ENCODE data around the gene BCAR1.

The BCAR1 gene

GRCh38 chr16:75251280-75252048 is at the start of gene BCAR1:
Gene BCAR1 (minus strand): TSS chr16:75251624. CDS start chr16:75251482, 142 bp downstream.
- H3K27me3 ChIP-seq (ENCODE audit: control insufficient read depth, insufficient read depth, low read length), result no peaks in the 10 kb centered on the region
- peaks cover 49% of the 10 kb centered on the region for H3K4me1 ChIP-seq (ENCODE audit: control insufficient read depth, insufficient read depth, low read length)
- no peaks in the 10 kb centered on the region for H3K36me3 ChIP-seq (ENCODE audit: control insufficient read depth, insufficient read depth, low read length)
- no peak within 1 kb of the TSS for H3K9ac ChIP-seq (ENCODE audit: low read length)
- H3K4me3 ChIP-seq (ENCODE audit: low read length), result peak within 1 kb of the TSS; percentile 68
- H3K27ac ChIP-seq (ENCODE audit: low read depth, low read length), result peak within 1 kb of the TSS; percentile 82

- Histone ChIP-seq H3K27me3 (ENCODE audit: control insufficient read depth, insufficient read depth, low read length) (no peaks in the 10 kb centered on the region), H3K27ac (ENCODE audit: low read depth, low read length) (no peak overlapping the region), H3K36me3 (ENCODE audit: control insufficient read depth, insufficient read depth, low read length) (peaks cover 6% of the 10 kb centered on the region), H3K4me1 (ENCODE audit: control insufficient read depth, insufficient read depth, low read length) (peaks cover 2% of the 10 kb centered on the region), H3K4me3 (ENCODE audit: low read length) (no peak overlapping the region), H3K9ac (ENCODE audit: low read length) (no peak overlapping the region)
These were observed 46.8 kb upstream of the BCAR1 start for GRCh38 chr16:75298267-75298666.

GRCh38 chr16:75296606-75297005 is 45.2 kb upstream of the BCAR1 start:
- Histone ChIP-seq H3K27ac (ENCODE audit: low read depth, low read length) (no peak overlapping the region), H3K4me1 (ENCODE audit: control insufficient read depth, insufficient read depth, low read length) (peaks cover 4% of the 10 kb centered on the region), H3K27me3 (ENCODE audit: control insufficient read depth, insufficient read depth, low read length) (no peaks in the 10 kb centered on the region), H3K36me3 (ENCODE audit: control insufficient read depth, insufficient read depth, low read length) (peaks cover 12% of the 10 kb centered on the region), H3K9ac (ENCODE audit: low read length) (no peak overlapping the region), H3K4me3 (ENCODE audit: low read length) (no peak overlapping the region)

- Histone ChIP-seq H3K4me3 (ENCODE audit: low read length) (no peak overlapping the region), H3K36me3 (ENCODE audit: control insufficient read depth, insufficient read depth, low read length) (peaks cover 12% of the 10 kb centered on the region), H3K27ac (ENCODE audit: low read depth, low read length) (no peak overlapping the region), H3K4me1 (ENCODE audit: control insufficient read depth, insufficient read depth, low read length) (peaks cover 4% of the 10 kb centered on the region), H3K9ac (ENCODE audit: low read length) (no peak overlapping the region), H3K27me3 (ENCODE audit: control insufficient read depth, insufficient read depth, low read length) (no peaks in the 10 kb centered on the region)
These were observed 43.5 kb upstream of the BCAR1 start for GRCh38 chr16:75294773-75295459.

GRCh38 chr16:75293772-75294171 is 42.3 kb upstream of the BCAR1 start:
- no peak overlapping the region for H3K9ac ChIP-seq (ENCODE audit: low read length)
- H3K36me3 ChIP-seq (ENCODE audit: control insufficient read depth, insufficient read depth, low read length), result peaks cover 9% of the 10 kb centered on the region
- H3K4me3 ChIP-seq (ENCODE audit: low read length), result no peak overlapping the region
- no peaks in the 10 kb centered on the region for H3K27me3 ChIP-seq (ENCODE audit: control insufficient read depth, insufficient read depth, low read length)
- H3K4me1 ChIP-seq (ENCODE audit: control insufficient read depth, insufficient read depth, low read length), result peaks cover 4% of the 10 kb centered on the region
- no peak overlapping the region for H3K27ac ChIP-seq (ENCODE audit: low read depth, low read length)

GRCh38 chr16:75293173-75293572 is 41.7 kb upstream of the BCAR1 start:
- Histone ChIP-seq H3K27me3 (ENCODE audit: control insufficient read depth, insufficient read depth, low read length) (no peaks in the 10 kb centered on the region), H3K9ac (ENCODE audit: low read length) (no peak overlapping the region), H3K27ac (ENCODE audit: low read depth, low read length) (peak overlapping the region; percentile 10), H3K4me1 (ENCODE audit: control insufficient read depth, insufficient read depth, low read length) (peaks cover 4% of the 10 kb centered on the region), H3K36me3 (ENCODE audit: control insufficient read depth, insufficient read depth, low read length) (peaks cover 9% of the 10 kb centered on the region), H3K4me3 (ENCODE audit: low read length) (no peak overlapping the region)

GRCh38 chr16:75292691-75293090 is 41.3 kb upstream of the BCAR1 start:
- H3K4me1 ChIP-seq (ENCODE audit: control insufficient read depth, insufficient read depth, low read length), result peaks cover 4% of the 10 kb centered on the region
- no peak overlapping the region for H3K9ac ChIP-seq (ENCODE audit: low read length)
- no peaks in the 10 kb centered on the region for H3K27me3 ChIP-seq (ENCODE audit: control insufficient read depth, insufficient read depth, low read length)
- H3K27ac ChIP-seq (ENCODE audit: low read depth, low read length), result no peak overlapping the region
- no peak overlapping the region for H3K4me3 ChIP-seq (ENCODE audit: low read length)
- peaks cover 9% of the 10 kb centered on the region for H3K36me3 ChIP-seq (ENCODE audit: control insufficient read depth, insufficient read depth, low read length)

GRCh38 chr16:75289189-75289588 is 37.8 kb upstream of the BCAR1 start:
- peaks cover 4% of the 10 kb centered on the region for H3K4me1 ChIP-seq (ENCODE audit: control insufficient read depth, insufficient read depth, low read length)
- no peak overlapping the region for H3K4me3 ChIP-seq (ENCODE audit: low read length)
- H3K36me3 ChIP-seq (ENCODE audit: control insufficient read depth, insufficient read depth, low read length), result peaks cover 6% of the 10 kb centered on the region
- H3K27ac ChIP-seq (ENCODE audit: low read depth, low read length), result no peak overlapping the region
- H3K9ac ChIP-seq (ENCODE audit: low read length), result no peak overlapping the region
- no peaks in the 10 kb centered on the region for H3K27me3 ChIP-seq (ENCODE audit: control insufficient read depth, insufficient read depth, low read length)

GRCh38 chr16:75288596-75289120 is 37.2 kb upstream of the BCAR1 start:
- Histone ChIP-seq H3K36me3 (ENCODE audit: control insufficient read depth, insufficient read depth, low read length) (peaks cover 6% of the 10 kb centered on the region), H3K27me3 (ENCODE audit: control insufficient read depth, insufficient read depth, low read length) (no peaks in the 10 kb centered on the region), H3K4me1 (ENCODE audit: control insufficient read depth, insufficient read depth, low read length) (peaks cover 4% of the 10 kb centered on the region), H3K9ac (ENCODE audit: low read length) (no peak overlapping the region), H3K4me3 (ENCODE audit: low read length) (no peak overlapping the region), H3K27ac (ENCODE audit: low read depth, low read length) (no peak overlapping the region)

GRCh38 chr16:75288181-75288580 is 36.8 kb upstream of the BCAR1 start:
- Histone ChIP-seq H3K4me3 (ENCODE audit: low read length) (no peak overlapping the region), H3K9ac (ENCODE audit: low read length) (no peak overlapping the region), H3K4me1 (ENCODE audit: control insufficient read depth, insufficient read depth, low read length) (peaks cover under 1% of the 10 kb centered on the region), H3K36me3 (ENCODE audit: control insufficient read depth, insufficient read depth, low read length) (peaks cover 6% of the 10 kb centered on the region), H3K27ac (ENCODE audit: low read depth, low read length) (no peak overlapping the region), H3K27me3 (ENCODE audit: control insufficient read depth, insufficient read depth, low read length) (no peaks in the 10 kb centered on the region)

- H3K27ac ChIP-seq (ENCODE audit: low read depth, low read length), result no peak overlapping the region
- H3K27me3 ChIP-seq (ENCODE audit: control insufficient read depth, insufficient read depth, low read length), result no peaks in the 10 kb centered on the region
- H3K9ac ChIP-seq (ENCODE audit: low read length), result no peak overlapping the region
- no peak overlapping the region for H3K4me3 ChIP-seq (ENCODE audit: low read length)
- peaks cover 4% of the 10 kb centered on the region for H3K36me3 ChIP-seq (ENCODE audit: control insufficient read depth, insufficient read depth, low read length)
- H3K4me1 ChIP-seq (ENCODE audit: control insufficient read depth, insufficient read depth, low read length), result no peaks in the 10 kb centered on the region
These were observed 36.3 kb upstream of the BCAR1 start for GRCh38 chr16:75287708-75288107.

- Histone ChIP-seq H3K27me3 (ENCODE audit: control insufficient read depth, insufficient read depth, low read length) (no peaks in the 10 kb centered on the region), H3K27ac (ENCODE audit: low read depth, low read length) (no peak overlapping the region), H3K4me1 (ENCODE audit: control insufficient read depth, insufficient read depth, low read length) (no peaks in the 10 kb centered on the region), H3K4me3 (ENCODE audit: low read length) (no peak overlapping the region), H3K9ac (ENCODE audit: low read length) (no peak overlapping the region), H3K36me3 (ENCODE audit: control insufficient read depth, insufficient read depth, low read length) (no peaks in the 10 kb centered on the region)
These were observed 35.0 kb upstream of the BCAR1 start for GRCh38 chr16:75286389-75286788.

Measured in rectal smooth muscle tissue (tissue), 1 donor.